ENCODE results near the gene GDPD3. TPM values are rescaled to one million over a fixed set of nuclear protein-coding genes. Genes with fewer than 3 reads are reported as not detected.

GDPD3 gene
- total and polyA plus RNA-seq, 10 of the 15 experiments (the other 5 are each of a cell fraction or from before 2014, with no cell fraction given): 0.29 to 3.3 (median 0.97) TPM

GRCh38 chr16:30092373-30093010 lies 20.8 kb downstream of the GDPD3 start (continued):
- TF ChIP-seq SREBF1 (IDR thresholded peaks at IDR 0.05; ENCODE audit: low read length) (no peak), RAD51 (IDR thresholded peaks at IDR 0.05) (peak; percentile 75), HSF1 (IDR thresholded peaks at IDR 0.05; ENCODE audit: low read depth, low read length) (no peak), CTCF (IDR thresholded peaks at IDR 0.05 in 2 of 3, conservative IDR thresholded peaks at IDR 0.05 in 1 of 3; ENCODE audit: control insufficient read depth in 2 of 3, extremely low read depth in 1 of 3, insufficient read depth in 1 of 3, low read depth in 3 of 3, low read length in 3 of 3) (peak; percentile 90 to 95 (median 94); a peak in 5 of 6 replicates), SIN3A (IDR thresholded peaks at IDR 0.05; ENCODE audit: low read depth, low read length) (peak; percentile 49; the same call in 1 of the 2 replicates), E4F1 (IDR thresholded peaks at IDR 0.05; ENCODE audit: borderline replicate concordance, partially characterized antibody) (no peak), MTA3 (IDR thresholded peaks at IDR 0.05; ENCODE audit: borderline replicate concordance, low read length) (peak; percentile 29; the same call in 1 of the 2 replicates), ETV6 (conservative IDR thresholded peaks at IDR 0.05 in 1 of 2, IDR thresholded peaks at IDR 0.05 in 1 of 2; ENCODE audit: borderline replicate concordance in 1 of 2, low read depth in 1 of 2) (peak in 1 of 2 experiments; percentile 61; a peak in 2 of 4 replicates), TCF3 (IDR thresholded peaks at IDR 0.05; ENCODE audit: borderline replicate concordance, insufficient read depth, low read depth, low read length) (peak; percentile 83; the same call in 1 of the 2 replicates), RBBP5 (conservative IDR thresholded peaks at IDR 0.05) (no peak), CREM (IDR thresholded peaks at IDR 0.05; ENCODE audit: low read depth) (peak; percentile 62; the same call in 1 of the 2 replicates), KAT2A (conservative IDR thresholded peaks at IDR 0.05; ENCODE audit: control insufficient read depth, low read depth, low read length) (no peak), PAX8 (IDR thresholded peaks at IDR 0.05) (no peak), MLLT1 (IDR thresholded peaks at IDR 0.05) (peak; percentile 77; the same call in 1 of the 2 replicates), TBL1XR1 (IDR thresholded peaks at IDR 0.05; ENCODE audit: low read depth, low read length) (no peak), GABPA (IDR thresholded peaks at IDR 0.05; ENCODE audit: low read depth) (no peak), CHD2 (IDR thresholded peaks at IDR 0.05; ENCODE audit: borderline replicate concordance, low read depth, low read length) (peak; percentile 55; the same call in 1 of the 2 replicates), ATF7 (IDR thresholded peaks at IDR 0.05; ENCODE audit: low read depth) (peak; percentile 68), SUPT20H (IDR thresholded peaks at IDR 0.05; ENCODE audit: borderline replicate concordance, control insufficient read depth, low read depth, low read length) (no peak), KDM1A (IDR thresholded peaks at IDR 0.05; ENCODE audit: borderline replicate concordance) (no peak), IRF4 (IDR thresholded peaks at IDR 0.05; ENCODE audit: low read depth, low read length) (peak; percentile 49; the same call in 1 of the 2 replicates), ZNF207 (IDR thresholded peaks at IDR 0.05; ENCODE audit: borderline replicate concordance) (no peak), HCFC1 (IDR thresholded peaks at IDR 0.05; ENCODE audit: low read length) (no peak; the same call in 1 of the 2 replicates), JUNB (IDR thresholded peaks at IDR 0.05) (no peak)
